AG08396 (cell line): ENCODE data around the gene PHF21B.

Source experiments
- DNase-seq: peaks from one replicate; pipeline ENCODE4 v3.0.0; 2012; ENCODE audit warnings: low spot score, mixed read lengths

The PHF21B gene

DNA sequence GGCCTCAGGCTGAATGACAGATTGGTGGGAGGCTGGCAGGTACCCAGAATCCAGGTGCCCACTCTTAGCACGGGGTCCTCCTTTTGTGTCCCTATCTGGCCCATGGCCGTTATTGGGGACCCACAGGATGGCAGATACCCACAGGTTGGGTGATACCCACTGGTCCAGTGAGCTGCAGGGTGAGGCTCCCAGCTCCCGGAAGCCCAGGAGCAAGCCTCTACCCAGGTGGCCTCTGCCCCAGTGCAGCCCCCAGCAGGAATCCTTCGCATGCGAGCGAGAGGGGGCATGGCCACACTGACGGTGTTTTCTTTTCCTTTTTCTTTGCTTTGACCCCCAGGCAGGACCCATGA, 116.1 kb downstream of the PHF21B start:
- DNase-seq, result no peak

GRCh38 chr22:44892803-44893730, 116.7 kb downstream of the PHF21B start:
- DNase-seq, result no peak

DNA sequence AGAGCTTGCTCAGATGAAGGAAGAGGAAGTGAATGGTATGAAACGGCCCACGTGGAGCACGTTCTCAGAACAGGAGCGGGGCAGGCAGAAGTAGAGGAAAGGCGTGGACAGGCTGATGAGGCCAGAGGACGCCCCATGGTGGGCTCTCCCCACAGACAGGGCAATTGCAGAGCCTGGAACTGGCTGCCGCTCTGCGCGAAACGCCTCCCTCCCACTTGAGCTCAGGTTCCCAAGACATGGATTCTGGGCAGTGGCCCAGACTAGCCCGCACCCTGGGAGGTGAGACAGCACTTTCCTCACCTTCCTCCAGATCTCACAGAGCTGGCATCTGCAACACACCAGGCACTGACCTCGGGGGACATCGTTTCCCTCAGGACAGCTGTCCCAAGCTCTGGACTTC, 117.6 kb downstream of the PHF21B start:
- no peak for DNase-seq

- DNase-seq, result no peak
Measured at GRCh38 chr22:44891791-44892190, 118.0 kb downstream of the PHF21B start.

DNA sequence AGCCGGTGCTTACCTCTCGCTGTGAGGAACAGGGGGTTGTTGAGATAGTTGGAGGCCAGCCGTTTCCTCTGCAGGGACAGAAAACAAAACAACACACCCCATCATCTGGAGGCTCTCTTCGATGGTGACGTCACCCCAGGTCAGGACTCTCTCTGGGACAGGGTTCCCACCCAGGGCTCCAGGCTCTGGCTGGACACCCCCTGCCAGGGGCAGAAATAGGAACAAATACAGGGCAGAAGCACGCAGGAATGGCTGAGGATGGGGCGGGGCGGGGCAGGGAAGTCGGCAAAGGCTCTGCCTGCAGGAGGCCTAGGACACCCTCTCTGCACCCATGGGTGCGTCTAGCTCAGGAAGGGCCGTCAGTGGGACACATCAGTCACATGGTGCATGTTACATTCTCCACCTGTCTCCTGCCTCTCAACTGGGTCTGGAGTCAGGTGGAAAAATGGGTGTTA, 118.5 kb downstream of the PHF21B start:
- no peak for DNase-seq

DNA sequence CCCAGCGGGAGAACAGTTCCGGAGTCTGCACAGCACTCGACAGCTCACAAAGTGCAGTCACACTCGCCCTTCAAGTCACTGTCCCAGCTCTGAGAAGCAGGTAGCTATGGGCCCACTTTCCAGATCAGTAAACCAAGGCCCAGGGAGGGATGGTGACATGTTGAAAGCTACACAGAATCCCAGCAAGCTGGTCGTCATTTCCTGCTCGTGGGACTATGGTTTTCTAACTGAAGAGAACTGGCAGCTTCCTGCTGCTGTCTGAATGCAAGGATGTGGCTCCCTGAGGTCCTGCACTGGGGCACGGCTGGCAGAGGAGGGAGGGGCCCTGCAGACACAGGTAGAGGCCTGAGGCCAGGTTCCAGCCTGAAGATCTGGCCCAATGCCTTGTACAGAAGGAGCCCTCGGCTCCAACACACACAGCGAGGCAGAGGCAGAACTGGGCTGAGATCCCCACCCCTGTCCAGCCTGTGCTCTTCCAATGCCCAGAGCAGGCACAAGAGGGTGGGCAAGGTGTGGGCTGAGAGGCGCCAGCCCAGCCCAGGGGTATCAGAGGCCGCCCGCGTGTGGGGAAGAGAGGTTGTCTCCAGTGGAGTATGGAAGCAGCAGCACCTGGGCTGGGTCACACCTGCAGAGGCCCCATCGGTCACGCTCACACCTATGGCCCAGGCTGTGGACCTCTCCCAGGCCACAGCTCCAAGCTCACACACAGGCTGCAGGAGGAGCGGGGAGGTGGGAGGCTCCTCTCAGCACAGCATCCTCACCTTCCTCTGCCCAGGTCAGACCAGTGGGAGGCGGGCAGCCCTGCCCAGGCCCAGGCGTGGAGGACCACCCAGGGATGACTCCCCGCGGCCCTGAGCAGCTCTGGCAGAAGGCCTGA, 119.2 kb downstream of the PHF21B start:
- no peak for DNase-seq

DNA sequence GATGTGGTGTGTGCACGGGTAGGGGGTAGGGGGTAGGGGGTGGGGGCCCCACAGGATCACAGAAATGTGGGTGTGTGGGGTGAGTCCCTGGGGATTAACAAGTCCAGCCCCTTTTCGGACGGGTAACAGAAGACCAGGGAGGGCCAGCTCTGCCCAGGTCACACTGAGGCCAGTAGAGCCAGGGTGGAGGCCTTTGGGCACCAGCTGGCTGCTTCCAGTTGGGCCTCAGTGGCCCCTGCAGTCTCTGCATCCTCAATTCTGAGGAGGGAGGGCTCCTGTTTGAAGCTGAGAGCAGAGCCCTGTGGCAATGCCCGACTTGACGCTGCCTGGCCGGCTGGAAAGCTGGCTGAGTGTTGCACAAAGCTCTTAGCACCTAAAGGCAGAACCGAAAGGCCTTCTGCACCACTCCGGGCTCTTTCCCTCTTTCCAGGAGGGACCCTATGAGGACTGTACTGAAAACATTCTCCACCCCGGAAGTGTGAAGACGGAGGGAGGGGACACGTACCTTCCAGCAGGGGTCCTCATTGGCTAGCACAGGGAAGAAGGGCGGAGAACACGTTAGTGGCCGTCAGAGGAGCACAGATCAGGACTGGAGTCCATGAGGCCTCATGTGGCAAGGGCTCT, 120.4 kb downstream of the PHF21B start:
- DNase-seq, result no peak

DNA sequence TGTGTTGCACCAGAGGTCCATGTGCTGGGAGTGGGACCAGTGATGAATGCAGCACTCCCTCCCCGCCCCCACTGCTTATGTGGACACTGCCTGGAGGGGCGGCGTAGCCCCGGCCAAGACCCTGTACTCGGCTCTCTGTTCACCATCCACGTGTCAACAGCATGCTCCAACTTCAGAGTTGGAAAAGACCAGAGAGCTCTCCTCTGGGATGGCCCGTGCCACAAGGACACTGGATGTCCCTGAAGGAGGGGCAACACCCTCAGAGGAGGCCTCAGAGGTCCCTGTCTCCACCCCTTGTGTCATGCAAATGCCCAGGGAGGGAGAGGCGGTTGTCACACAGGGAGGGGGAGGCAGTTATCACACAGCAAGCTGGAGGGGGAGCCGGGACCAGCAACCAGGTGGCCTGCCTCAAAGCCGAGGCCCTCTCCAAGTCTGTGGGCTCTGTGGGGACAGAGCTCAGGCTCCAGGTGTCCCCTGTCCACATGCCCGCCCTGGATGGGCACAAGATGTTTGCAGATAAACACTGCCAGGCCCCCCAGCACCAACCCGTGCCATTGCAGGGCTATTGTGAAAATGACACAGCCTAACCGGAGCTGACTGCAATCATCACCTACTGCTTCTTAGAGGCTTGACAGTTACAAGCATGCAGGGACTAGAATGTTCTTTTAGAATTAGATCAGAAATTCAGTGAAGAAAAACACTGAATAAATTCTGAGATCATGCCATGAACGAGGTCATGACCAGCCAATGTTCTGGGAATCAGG, 121.1 kb downstream of the PHF21B start:
- no peak for DNase-seq

- no peak for DNase-seq
Measured at GRCh38 chr22:44887941-44888366, 121.9 kb downstream of the PHF21B start.

- DNase-seq, result no peak
Measured at GRCh38 chr22:44885806-44886360, 123.9 kb downstream of the PHF21B start.

- DNase-seq, result no peak
Measured at GRCh38 chr22:44884968-44885805, 124.6 kb downstream of the PHF21B start.

GRCh38 chr22:44884562-44884961, 125.2 kb downstream of the PHF21B start:
- DNase-seq, result no peak

DNA sequence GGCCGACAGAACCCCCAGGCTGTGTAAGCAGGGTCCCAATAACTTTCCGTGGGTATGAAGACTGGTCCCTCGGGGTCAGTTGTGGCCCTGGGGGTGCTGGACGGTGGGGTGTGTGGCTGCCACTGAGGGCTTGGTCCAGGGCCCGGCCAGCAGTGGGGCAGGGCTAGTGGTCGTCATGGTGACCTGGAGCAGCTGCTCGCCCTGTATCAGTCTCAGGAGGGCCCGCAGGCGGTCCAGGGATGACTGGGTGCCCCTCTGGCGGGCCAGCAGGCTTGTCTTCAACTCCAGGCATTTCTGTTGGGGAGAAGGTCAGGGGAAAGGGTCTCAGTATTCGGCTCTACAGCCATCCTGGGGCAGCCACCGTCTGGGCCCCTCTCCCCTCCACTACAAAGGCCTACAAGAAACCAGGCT, 126.8 kb downstream of the PHF21B start:
- no peak for DNase-seq

GRCh38 chr22:44882226-44882905, 127.4 kb downstream of the PHF21B start:
- no peak for DNase-seq

GRCh38 chr22:44881624-44882023, 128.2 kb downstream of the PHF21B start:
- DNase-seq, result no peak

DNA sequence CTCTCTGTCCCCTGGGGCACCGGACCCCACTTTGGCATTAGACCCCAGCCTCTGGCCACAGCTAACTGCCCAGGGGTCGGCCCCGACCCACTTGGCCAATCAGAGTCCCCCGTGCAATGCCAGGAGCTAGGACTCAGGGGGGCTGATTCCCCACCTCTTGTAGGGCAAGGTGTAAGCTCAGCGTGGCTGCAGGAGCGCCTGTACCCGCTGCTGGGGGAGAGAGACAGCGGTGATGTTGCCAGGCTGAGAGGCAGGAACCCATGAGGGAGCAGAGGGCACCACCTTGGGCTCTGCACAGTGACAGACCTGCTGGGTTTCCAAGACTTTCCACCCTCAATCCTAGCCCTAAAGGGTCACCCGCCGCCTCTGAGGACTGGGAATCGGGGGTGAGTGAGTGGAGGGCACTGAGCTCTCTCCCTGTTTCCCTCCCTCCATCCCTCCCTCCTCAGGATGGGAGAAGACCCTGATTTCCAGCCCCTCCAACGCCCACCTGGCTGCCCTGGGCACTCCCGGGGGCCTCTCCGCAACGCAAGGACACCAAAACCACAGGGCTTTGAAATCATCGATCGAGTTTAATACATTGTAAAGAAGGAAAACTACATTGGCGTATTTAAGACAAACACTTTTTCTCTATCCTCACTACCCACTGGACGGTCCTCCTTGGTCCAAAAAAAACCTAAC, 129.1 kb downstream of the PHF21B start:
- DNase-seq, result no peak

- no peak for DNase-seq
Measured at GRCh38 chr22:44879301-44879680, 130.5 kb downstream of the PHF21B start.

DNA sequence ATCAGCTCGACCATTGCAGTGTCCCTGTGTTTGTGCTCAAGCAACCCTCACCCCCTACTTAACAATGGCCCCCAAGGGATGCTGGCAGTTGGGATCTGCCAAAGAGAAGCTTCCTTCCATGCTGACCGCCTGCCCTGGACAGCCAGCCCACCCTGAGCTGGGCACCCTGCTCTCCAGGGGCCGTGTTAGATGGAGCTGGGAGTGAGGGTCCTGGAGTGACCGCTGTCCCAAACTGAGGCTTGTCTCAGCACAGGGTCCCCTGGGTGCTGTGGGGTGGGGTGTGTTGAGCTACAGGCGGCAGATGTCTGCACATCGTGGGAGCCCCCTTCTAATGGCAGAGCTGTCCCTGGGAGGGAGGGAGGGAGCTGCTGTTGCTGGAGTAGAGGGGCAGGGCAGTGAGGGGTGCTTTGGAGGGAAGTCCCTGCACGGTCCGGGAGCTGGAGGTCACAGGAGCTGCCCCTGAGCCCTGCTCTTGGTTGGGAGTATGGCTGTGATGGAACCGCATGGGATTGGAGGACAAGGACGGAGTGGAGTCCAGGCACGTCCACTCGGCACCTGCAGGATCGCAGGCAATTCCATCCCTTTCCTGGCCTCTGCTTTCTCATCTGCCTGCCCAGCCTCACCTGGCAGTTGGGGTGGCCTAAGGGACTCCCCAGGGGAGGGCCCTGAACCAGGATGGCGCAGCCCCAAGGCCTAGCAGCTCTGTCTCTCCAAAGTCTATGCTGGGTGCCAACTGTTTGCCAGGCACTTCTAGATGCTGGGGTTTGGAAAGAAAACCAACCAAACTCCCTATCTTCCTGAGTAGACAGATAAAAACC, 131.1 kb downstream of the PHF21B start:
- DNase-seq, result no peak
